Right atrium auricular region (tissue), 2 donors: ENCODE data around the gene SNED1. TPM values are rescaled to one million over a fixed set of nuclear protein-coding genes. Genes with fewer than 3 reads are reported as not detected.

Experiments used
- DNase-seq: peaks from one replicate; pipeline ENCODE4 v3.0.0-alpha.2; 2019; ENCODE audit warnings: low spot score
- H3K27ac ChIP-seq, 2 donors: fragments of 200-600 bp; sonication (generic); 1 replicate in 1 of 2; 2 replicates in 1 of 2; pipeline ENCODE4 v1.5.1; 2016 to 2019
- H3K27me3 ChIP-seq, 2 donors: fragments of 200-600 bp; sonication (generic); one replicate each; pipeline versions ENCODE4 v1.5.1 to v1.6.0; 2017 to 2019
- H3K36me3 ChIP-seq: fragments of 200-600 bp; sonication (generic); one replicate; pipeline ENCODE4 v1.5.1; 2016
- H3K4me1 ChIP-seq, 2 donors: fragments of 200-600 bp; sonication (generic); one replicate each; pipeline versions ENCODE4 v1.5.1 to v1.6.0; 2017 to 2019
- H3K4me3 ChIP-seq, 2 donors: fragments of 200-600 bp; sonication (generic); 1 replicate in 1 of 2; 2 replicates in 1 of 2; pipeline ENCODE4 v1.5.1; 2017 to 2019; ENCODE audit warnings: mild to moderate bottlenecking in 1 of 2, moderate library complexity in 1 of 2
- H3K9me3 ChIP-seq, 2 donors: fragments of 200-600 bp; sonication (generic); one replicate each; pipeline ENCODE4 v1.5.1; 2019
- total RNA-seq, 2 donors: library from RNA; depleted of rRNA; stranded (reverse); fragments of >200 nt; gene quantifications; one replicate each; pipeline ENCODE4 v1.1.0, GENCODE V29; 2016
- TF ChIP-seq, protein P1 (sequence below), 2 donors: fragments of 200-600 bp; sonication (generic); IDR thresholded peaks; one replicate each; pipeline ENCODE4 v1.5.1; 2019; ENCODE audit warnings: antibody characterized with exemption in 2 of 2

Gene SNED1
- total RNA-seq, 2 donors from 2014 or later, result 9.9 to 16.4 TPM

DNA sequence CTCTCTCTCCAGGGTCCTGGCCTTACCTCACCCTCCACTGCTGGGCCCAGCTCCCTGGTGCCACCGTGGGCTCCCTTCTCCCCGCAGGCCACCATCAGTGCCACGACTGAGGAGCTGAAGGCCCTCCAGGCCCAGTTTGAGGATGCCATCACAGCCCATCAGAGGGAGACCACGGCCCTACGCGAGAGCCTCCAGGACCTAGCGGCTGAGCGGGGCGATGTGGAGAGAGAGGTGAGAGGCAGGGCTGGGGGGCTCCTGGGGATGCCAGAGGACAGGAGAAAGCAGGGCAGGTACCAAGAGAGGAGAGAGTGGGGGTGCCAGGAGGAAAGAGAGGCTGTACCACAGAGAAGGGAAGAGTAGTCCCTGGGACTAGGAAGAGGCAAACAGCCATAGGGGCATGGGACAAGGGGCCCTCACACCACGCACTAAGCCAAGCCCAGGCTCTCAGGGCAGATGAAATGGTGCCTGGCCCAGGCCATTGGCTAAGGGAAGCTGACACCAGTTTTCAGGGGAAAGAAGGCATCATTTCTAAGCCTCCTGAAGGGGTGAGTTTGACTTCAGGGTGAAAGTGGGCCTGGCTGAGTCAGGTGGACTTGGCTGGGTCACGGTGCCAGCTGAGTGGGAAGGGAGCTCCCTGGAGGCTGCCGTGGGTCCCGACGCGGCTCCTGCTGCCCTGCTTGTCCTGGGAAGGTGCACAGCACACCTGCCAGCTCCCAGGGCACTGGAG is 39.0 kb upstream of the SNED1 start:
- no peaks in the 10 kb centered on the region for H3K27me3 ChIP-seq
- no peak overlapping the region for H3K27ac ChIP-seq
- DNase-seq, result peak; percentile 57
- H3K4me3 ChIP-seq, result no peak overlapping the region
- peaks cover 0 to 32% of the 10 kb centered on the region in 2 donors for H3K4me1 ChIP-seq
- no peaks in the 10 kb centered on the region for H3K36me3 ChIP-seq
- TF ChIP-seq, protein P1, sequence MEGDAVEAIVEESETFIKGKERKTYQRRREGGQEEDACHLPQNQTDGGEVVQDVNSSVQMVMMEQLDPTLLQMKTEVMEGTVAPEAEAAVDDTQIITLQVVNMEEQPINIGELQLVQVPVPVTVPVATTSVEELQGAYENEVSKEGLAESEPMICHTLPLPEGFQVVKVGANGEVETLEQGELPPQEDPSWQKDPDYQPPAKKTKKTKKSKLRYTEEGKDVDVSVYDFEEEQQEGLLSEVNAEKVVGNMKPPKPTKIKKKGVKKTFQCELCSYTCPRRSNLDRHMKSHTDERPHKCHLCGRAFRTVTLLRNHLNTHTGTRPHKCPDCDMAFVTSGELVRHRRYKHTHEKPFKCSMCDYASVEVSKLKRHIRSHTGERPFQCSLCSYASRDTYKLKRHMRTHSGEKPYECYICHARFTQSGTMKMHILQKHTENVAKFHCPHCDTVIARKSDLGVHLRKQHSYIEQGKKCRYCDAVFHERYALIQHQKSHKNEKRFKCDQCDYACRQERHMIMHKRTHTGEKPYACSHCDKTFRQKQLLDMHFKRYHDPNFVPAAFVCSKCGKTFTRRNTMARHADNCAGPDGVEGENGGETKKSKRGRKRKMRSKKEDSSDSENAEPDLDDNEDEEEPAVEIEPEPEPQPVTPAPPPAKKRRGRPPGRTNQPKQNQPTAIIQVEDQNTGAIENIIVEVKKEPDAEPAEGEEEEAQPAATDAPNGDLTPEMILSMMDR (IDR thresholded peaks at IDR 0.05), result no peak
- no peaks in the 10 kb centered on the region for H3K9me3 ChIP-seq

DNA sequence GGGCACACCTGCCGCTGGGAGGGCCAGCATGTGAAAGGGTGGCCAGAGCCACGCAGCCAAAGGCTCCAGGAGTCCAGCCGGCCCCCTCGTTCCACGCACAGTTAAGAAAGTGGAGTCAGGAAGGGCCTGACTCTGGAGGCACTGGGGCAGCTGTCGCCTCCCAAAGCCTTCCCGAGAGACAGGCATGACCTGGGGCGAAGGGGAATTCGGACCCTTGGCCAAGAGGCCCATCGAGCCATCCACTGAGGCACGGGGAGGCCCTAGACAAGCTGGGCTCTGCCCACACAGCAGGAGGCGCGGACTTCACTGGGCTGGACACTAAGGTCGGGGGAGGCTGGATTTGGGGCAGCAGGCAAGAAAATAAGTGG is 38.5 kb upstream of the SNED1 start:
- DNase-seq, result peak; percentile 56
- Histone ChIP-seq H3K27ac (no peak overlapping the region), H3K27me3 (no peaks in the 10 kb centered on the region), H3K4me1 (peaks cover 0 to 32% of the 10 kb centered on the region in 2 donors), H3K4me3 (no peak overlapping the region), H3K36me3 (no peaks in the 10 kb centered on the region), H3K9me3 (no peaks in the 10 kb centered on the region)
- TF ChIP-seq, protein P1 (IDR thresholded peaks at IDR 0.05), result no peak

GRCh38 chr2:240960309-240960970 is 38.0 kb upstream of the SNED1 start:
- TF ChIP-seq, protein P1 (IDR thresholded peaks at IDR 0.05), result no peak
- no peaks in the 10 kb centered on the region for H3K9me3 ChIP-seq
- peak; percentile 58 for DNase-seq
- no peak overlapping the region for H3K4me3 ChIP-seq
- no peaks in the 10 kb centered on the region for H3K36me3 ChIP-seq
- H3K27ac ChIP-seq, result no peak overlapping the region
- H3K4me1 ChIP-seq, result peaks cover 0 to 32% of the 10 kb centered on the region in 2 donors
- no peaks in the 10 kb centered on the region for H3K27me3 ChIP-seq

DNA sequence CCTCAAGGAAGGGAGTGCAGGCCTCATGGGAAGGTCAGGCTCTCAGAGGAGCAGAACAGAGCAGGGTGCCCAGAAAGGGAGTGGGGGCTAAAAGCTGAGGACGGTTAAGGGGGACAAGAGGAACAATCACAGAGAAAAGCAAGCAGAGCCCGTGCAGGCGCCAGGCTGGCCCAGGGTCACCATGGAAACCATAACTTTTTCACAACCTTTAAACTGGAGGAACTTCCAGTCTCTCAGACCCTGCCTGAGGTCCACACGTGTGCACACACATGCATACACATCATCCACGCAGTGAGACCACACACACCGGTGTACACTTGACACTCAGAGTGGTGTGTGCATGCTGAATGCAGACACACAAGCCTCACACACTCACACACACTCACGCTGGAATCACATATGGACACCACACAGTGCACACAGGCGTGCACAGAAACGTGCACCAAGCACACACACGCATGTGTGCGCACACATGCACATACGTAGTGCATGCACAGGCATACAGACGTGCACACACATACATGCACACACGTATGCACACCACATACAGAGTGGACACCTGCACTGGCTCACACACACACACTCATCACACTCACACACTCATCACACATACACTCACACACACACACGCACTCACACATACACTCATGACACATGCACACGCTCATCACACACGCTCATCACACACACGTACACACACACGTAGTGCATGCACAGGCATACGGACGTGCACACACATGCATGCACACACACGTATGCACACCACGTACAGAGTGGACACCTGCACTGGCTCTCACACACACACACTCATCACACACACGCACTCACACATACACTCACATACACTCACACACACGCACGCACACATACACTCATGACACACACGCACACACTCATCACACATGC is 37.2 kb upstream of the SNED1 start:
- TF ChIP-seq, protein P1 (IDR thresholded peaks at IDR 0.05), result no peak
- peak; percentile 59 for DNase-seq
- Histone ChIP-seq H3K27ac (no peak overlapping the region), H3K9me3 (no peaks in the 10 kb centered on the region), H3K36me3 (no peaks in the 10 kb centered on the region), H3K4me3 (no peak overlapping the region), H3K27me3 (no peaks in the 10 kb centered on the region), H3K4me1 (peaks cover 0 to 32% of the 10 kb centered on the region in 2 donors)

DNA sequence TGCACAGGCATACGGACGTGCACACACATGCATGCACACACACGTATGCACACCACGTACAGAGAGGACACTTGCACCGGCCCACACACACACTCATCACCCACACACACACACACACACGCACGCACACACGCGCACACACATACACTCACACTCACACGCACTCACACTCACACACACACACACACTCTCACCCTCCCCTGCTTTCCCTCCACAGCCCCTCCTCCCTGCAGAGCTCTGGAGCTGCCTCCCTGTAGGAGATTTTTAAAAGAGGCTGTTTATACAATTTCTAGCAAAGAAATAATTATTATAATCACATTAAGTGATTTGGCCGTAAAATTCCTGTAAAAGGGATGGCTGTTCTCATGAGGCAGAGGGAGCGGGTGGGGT is 36.5 kb upstream of the SNED1 start:
- Histone ChIP-seq H3K27ac (no peak overlapping the region), H3K27me3 (no peaks in the 10 kb centered on the region), H3K4me3 (no peak overlapping the region), H3K36me3 (no peaks in the 10 kb centered on the region), H3K9me3 (no peaks in the 10 kb centered on the region), H3K4me1 (peaks cover 0 to 32% of the 10 kb centered on the region in 2 donors)
- TF ChIP-seq, protein P1 (IDR thresholded peaks at IDR 0.05), result no peak
- no peak for DNase-seq
